Liver (tissue), 2 donors: Measurements from ENCODE around the gene TMEM47.

Source experiments
- TF ChIP-seq, protein P1 (sequence below): fragments of 150-350 bp; IDR thresholded peaks from 2 replicates; pipeline ENCODE4 v1.5.1; 2017; ENCODE audit warnings: improper control_type of control experiment, low read depth, low read length; ENCODE audit not compliant: missing input control
- TF ChIP-seq, protein P2 (sequence below): IDR thresholded peaks from 2 replicates; pipeline ENCODE4 v1.6.1; 2016; ENCODE audit warnings: antibody characterized with exemption, mild to moderate bottlenecking
- donor health status: healthy.

DNA sequence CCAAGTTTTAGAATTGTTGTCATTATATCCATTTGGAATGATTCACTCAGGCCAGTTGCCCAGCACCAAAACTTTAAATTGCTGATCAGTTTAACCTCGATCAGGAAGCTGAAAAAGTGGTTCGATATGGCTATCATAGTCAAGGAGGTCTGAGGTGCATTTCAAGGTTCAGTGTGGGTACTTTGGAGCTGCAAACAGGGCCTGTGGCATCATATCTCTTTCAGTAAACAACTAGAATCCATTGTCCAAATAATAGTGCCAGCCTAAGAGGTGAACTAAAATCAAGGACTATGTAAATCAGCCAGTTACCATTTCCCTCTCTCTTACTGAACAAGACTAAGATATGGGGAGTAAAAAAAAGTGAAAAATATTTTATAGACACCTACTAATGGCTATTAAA, 14.2 kb downstream of the TMEM47 start:
- TF ChIP-seq, protein P1, sequence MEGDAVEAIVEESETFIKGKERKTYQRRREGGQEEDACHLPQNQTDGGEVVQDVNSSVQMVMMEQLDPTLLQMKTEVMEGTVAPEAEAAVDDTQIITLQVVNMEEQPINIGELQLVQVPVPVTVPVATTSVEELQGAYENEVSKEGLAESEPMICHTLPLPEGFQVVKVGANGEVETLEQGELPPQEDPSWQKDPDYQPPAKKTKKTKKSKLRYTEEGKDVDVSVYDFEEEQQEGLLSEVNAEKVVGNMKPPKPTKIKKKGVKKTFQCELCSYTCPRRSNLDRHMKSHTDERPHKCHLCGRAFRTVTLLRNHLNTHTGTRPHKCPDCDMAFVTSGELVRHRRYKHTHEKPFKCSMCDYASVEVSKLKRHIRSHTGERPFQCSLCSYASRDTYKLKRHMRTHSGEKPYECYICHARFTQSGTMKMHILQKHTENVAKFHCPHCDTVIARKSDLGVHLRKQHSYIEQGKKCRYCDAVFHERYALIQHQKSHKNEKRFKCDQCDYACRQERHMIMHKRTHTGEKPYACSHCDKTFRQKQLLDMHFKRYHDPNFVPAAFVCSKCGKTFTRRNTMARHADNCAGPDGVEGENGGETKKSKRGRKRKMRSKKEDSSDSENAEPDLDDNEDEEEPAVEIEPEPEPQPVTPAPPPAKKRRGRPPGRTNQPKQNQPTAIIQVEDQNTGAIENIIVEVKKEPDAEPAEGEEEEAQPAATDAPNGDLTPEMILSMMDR = no peak
- TF ChIP-seq, protein P2, sequence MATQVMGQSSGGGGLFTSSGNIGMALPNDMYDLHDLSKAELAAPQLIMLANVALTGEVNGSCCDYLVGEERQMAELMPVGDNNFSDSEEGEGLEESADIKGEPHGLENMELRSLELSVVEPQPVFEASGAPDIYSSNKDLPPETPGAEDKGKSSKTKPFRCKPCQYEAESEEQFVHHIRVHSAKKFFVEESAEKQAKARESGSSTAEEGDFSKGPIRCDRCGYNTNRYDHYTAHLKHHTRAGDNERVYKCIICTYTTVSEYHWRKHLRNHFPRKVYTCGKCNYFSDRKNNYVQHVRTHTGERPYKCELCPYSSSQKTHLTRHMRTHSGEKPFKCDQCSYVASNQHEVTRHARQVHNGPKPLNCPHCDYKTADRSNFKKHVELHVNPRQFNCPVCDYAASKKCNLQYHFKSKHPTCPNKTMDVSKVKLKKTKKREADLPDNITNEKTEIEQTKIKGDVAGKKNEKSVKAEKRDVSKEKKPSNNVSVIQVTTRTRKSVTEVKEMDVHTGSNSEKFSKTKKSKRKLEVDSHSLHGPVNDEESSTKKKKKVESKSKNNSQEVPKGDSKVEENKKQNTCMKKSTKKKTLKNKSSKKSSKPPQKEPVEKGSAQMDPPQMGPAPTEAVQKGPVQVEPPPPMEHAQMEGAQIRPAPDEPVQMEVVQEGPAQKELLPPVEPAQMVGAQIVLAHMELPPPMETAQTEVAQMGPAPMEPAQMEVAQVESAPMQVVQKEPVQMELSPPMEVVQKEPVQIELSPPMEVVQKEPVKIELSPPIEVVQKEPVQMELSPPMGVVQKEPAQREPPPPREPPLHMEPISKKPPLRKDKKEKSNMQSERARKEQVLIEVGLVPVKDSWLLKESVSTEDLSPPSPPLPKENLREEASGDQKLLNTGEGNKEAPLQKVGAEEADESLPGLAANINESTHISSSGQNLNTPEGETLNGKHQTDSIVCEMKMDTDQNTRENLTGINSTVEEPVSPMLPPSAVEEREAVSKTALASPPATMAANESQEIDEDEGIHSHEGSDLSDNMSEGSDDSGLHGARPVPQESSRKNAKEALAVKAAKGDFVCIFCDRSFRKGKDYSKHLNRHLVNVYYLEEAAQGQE = no peak
